AG10803 (cell line): ENCODE measurements around the gene SCRN1.

Experiments used
- DNase-seq: peaks from one replicate; pipeline ENCODE4 v3.0.0; 2010; ENCODE audit warnings: low read depth
- H3K4me3 ChIP-seq: 2 replicates; pipeline ENCODE4 v1.5.1; 2011; ENCODE audit warnings: mild to moderate bottlenecking, low read length, control low read depth
- CTCF ChIP-seq: conservative IDR thresholded peaks from 2 replicates; pipeline ENCODE4 v1.5.1; 2011; ENCODE audit warnings: mild to moderate bottlenecking, low read length, control low read depth, inconsistent platforms

The SCRN1 gene

GRCh38 chr7:29976673-29977415 lies 12.8 kb downstream of the SCRN1 start:
- DNase-seq, result no peak
- no peak overlapping the region for H3K4me3 ChIP-seq
- no peak for TF ChIP-seq CTCF

DNA sequence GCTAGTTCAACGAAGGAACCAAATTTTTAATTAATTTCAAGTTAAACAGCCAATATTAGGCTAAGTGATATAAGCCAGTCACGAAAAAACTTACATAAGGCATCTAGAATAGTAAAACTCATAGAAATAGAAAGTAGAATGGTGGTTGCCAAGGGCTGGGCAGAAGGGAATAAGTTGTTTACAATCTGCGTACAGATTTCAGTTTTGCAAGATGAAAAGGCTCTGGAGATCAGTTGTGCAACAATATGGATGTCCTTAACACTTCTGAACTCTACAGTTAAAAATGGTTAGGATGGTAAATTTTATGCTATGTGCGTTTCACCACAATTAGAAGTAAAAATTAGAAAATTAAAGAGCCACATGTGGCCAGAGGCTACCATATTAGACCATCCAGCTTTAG lies 13.3 kb downstream of the SCRN1 start:
- TF ChIP-seq CTCF, result no peak
- peak; percentile 42 for DNase-seq
- H3K4me3 ChIP-seq, result peak overlapping the region; percentile 4; the same call in 1 of the 2 replicates

DNA sequence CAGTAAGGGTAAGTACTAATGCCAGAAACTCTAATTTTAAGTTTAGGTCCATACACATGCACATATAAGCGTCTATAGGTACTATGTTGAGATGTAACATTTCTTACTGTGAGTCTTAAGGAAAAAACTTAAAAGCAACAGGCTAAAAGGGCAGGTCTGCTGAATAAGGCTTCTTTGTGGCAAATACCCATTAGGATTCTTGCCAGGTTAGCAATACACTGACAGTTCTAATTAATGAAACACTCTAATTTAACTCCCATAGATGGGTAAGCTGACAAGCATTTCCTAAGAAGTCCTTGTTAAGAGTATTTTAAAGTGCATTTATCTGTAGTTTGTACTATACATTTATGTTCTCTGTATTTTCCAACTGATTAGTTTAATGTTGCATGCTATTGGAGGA lies 14.0 kb downstream of the SCRN1 start:
- DNase-seq, result no peak
- H3K4me3 ChIP-seq, result no peak overlapping the region
- TF ChIP-seq CTCF, result no peak

GRCh38 chr7:29974286-29974685 lies 15.3 kb downstream of the SCRN1 start:
- DNase-seq, result no peak
- TF ChIP-seq CTCF, result no peak
- no peak overlapping the region for H3K4me3 ChIP-seq

DNA sequence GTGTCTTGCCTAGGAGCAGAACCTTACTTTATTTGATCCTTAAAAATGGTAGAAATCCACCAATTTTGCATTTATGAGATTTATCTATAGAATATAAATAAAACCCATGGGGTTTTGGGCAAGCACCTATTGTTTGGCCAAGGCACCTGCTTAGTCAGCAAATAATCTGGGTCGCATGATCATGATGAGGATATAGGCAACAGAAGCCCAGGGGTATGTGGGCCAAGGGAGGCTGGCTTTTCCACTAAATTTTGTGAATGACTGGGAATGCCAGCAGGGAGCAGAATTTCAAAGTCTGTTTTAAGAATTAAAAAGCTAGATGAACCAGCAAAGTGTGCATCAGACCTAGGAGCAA lies 17.3 kb downstream of the SCRN1 start:
- no peak overlapping the region for H3K4me3 ChIP-seq
- no peak for TF ChIP-seq CTCF
- no peak for DNase-seq

DNA sequence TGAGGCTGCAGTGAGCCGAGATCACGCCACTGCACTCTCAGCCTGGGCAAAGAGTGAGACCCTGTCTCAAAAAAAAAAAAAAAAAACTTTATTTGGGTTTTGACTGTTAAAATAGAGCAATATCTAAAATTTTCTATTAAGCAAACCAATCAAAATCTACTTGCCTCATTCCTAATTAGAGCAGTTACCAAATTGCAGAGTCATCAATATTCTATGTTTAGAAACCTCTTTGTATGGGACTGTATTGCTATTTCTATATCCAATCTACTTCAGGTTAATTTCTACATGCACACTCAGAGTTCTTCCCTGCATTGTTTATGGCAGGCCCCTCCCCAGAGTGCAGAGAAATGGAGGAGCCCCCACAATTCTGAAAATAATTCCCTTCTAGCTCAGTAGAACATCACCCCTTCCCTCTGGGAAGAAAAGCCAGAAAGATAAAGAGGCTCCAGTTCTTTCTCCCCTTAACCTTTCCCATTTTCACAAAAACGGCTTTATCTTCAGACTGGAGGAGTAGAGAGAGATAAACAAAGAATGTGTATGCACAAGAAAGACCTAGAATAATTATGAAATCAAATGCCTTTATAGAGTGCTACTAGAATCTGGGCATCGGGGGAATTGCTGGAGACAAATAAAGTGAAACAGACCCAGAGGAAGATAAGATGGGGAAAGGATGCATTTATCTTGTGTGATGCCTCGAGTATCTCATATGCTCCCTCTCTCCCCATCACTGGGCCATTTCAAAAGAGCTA lies 17.9 kb downstream of the SCRN1 start:
- no peak for TF ChIP-seq CTCF
- no peak overlapping the region for H3K4me3 ChIP-seq
- no peak for DNase-seq

GRCh38 chr7:29970158-29970557 lies 19.4 kb downstream of the SCRN1 start:
- no peak for DNase-seq
- no peak overlapping the region for H3K4me3 ChIP-seq
- no peak for TF ChIP-seq CTCF
